AG09309 (cell line): ENCODE results near the gene DHCR24.

Source experiments
- DNase-seq: peaks from one replicate; pipeline ENCODE4 v3.0.0-alpha.2; 2010; ENCODE audit warnings: low read depth
- H3K4me3 ChIP-seq: 2 replicates; pipeline ENCODE4 v1.5.1; 2011; ENCODE audit warnings: mild to moderate bottlenecking, low read depth, low read length, moderate library complexity; ENCODE audit not compliant: control insufficient read depth
- CTCF ChIP-seq: IDR thresholded peaks from 2 replicates; pipeline ENCODE4 v1.5.1; 2011; ENCODE audit warnings: mild to moderate bottlenecking, low read depth, low read length, inconsistent platforms; ENCODE audit not compliant: insufficient read depth, control insufficient read depth; ENCODE audit errors: missing control alignments

The DHCR24 gene

GRCh38 chr1:54845772-54846171 lies 41.2 kb downstream of the DHCR24 start:
- TF ChIP-seq CTCF, result no peak
- no peak for DNase-seq
- no peak overlapping the region for H3K4me3 ChIP-seq

GRCh38 chr1:54844564-54844963 lies 42.4 kb downstream of the DHCR24 start:
- TF ChIP-seq CTCF, result no peak
- no peak overlapping the region for H3K4me3 ChIP-seq
- no peak for DNase-seq

- H3K4me3 ChIP-seq, result no peak overlapping the region
- no peak for TF ChIP-seq CTCF
- no peak for DNase-seq
These were observed 43.5 kb downstream of the DHCR24 start for GRCh38 chr1:54843449-54843848.

GRCh38 chr1:54842963-54843362 lies 44.0 kb downstream of the DHCR24 start:
- no peak for TF ChIP-seq CTCF
- no peak overlapping the region for H3K4me3 ChIP-seq
- DNase-seq, result no peak

- H3K4me3 ChIP-seq, result no peak overlapping the region
- TF ChIP-seq CTCF, result no peak
- DNase-seq, result no peak
These were observed 44.6 kb downstream of the DHCR24 start for GRCh38 chr1:54842206-54842915.

- no peak for TF ChIP-seq CTCF
- no peak overlapping the region for H3K4me3 ChIP-seq
- DNase-seq, result no peak
These were observed 47.2 kb downstream of the DHCR24 start for GRCh38 chr1:54839824-54840223.

GRCh38 chr1:54838565-54839180 lies 48.3 kb downstream of the DHCR24 start:
- DNase-seq, result no peak
- TF ChIP-seq CTCF, result no peak
- H3K4me3 ChIP-seq, result no peak overlapping the region
